Right lobe of liver (tissue), 6 donors: ENCODE data around the gene GSC. TPM values are rescaled to one million over a fixed set of nuclear protein-coding genes. Genes with fewer than 3 reads are reported as not detected.
A peak's percentile ranks its signal among the peaks of the same experiment; 100 is the strongest.

Experiments used
- ATAC-seq, 4 donors: fragments of 200-7000 bp; cut with Tn5 transposase; one replicate each; pipeline ENCODE4 v1.9.1; 2020; ENCODE audit warnings: mild to moderate bottlenecking in 4 of 4, moderate library complexity in 4 of 4
- DNase-seq, 3 donors: peaks; one replicate each; pipeline ENCODE4 v3.0.0-alpha.2; 2020
- H3K27ac ChIP-seq, 3 donors: fragments of 200-600 bp; one replicate each; pipeline ENCODE4 v1.8.0; 2022
- H3K27me3 ChIP-seq, 2 donors: fragments of 200-600 bp; one replicate each; pipeline ENCODE4 v1.8.0; 2022
- H3K36me3 ChIP-seq, 4 donors: fragments of 200-600 bp; sonication (generic) in 1 of 4; one replicate each; pipeline versions ENCODE4 v1.5.1 to v1.8.0; 2017 to 2022; ENCODE audit warnings: control low read depth in 1 of 4
- H3K4me1 ChIP-seq, 4 donors: fragments of 200-600 bp; sonication (generic) in 1 of 4; one replicate each; pipeline versions ENCODE4 v1.5.1 to v1.8.0; 2017 to 2022; ENCODE audit warnings: control low read depth in 1 of 4
- H3K4me3 ChIP-seq, 3 donors: fragments of 200-600 bp; one replicate each; pipeline ENCODE4 v1.8.0; 2022
- H3K9me3 ChIP-seq, 4 donors: fragments of 200-600 bp; sonication (generic) in 1 of 4; one replicate each; pipeline versions ENCODE4 v1.5.1 to v1.8.0; 2017 to 2022; ENCODE audit warnings: control low read depth in 1 of 4
- CTCF ChIP-seq, 4 donors: fragments of 200-600 bp in 3 of 4; fragments of 450-650 bp in 1 of 4; IDR thresholded peaks; one replicate each; pipeline versions ENCODE4 v1.5.1 to v1.8.0; 2016 to 2022; ENCODE audit warnings: antibody characterized with exemption in 4 of 4, mild to moderate bottlenecking in 2 of 4
- POLR2A ChIP-seq: fragments of 450-650 bp; IDR thresholded peaks from one replicate; pipeline ENCODE4 v1.6.1; 2017; ENCODE audit warnings: antibody characterized with exemption, mild to moderate bottlenecking
- WGBS: methylation state at CpG from one replicate; pipeline ENCODE4 v1.1.6; 2018; ENCODE audit warnings: low coverage, low lambda C conversion rate; ENCODE audit not compliant: insufficient coverage; ENCODE audit errors: missing lambda C conversion rate; 5-methylcytosine and 5-hydroxymethylcytosine counted together
- intact Hi-C, 2 donors: fragments of 100-400 bp; cut with DNase I; formaldehyde crosslinking; loops; one replicate each; pipeline versions ENCODE4 v1.11.2 to v1.14.1; 2022
- total RNA-seq, 6 experiments: library from RNA; depleted of rRNA in 2 of 6; stranded (reverse); fragments of >200 nt in 2 of 6; fragmentation: NEBNext Ultra II Directional in 3 of 6; extraction: Animal tissue kit (Norgen Biotek cat#: 25700) in 3 of 6; gene quantifications; one replicate each; pipeline versions ENCODE4 v1.1.0 to v1.2.4, GENCODE V29; 2016 to 2023
- donor health status: DM: no; HTN: yes; CAD: no.
- donor health status: DM: no; HTN: no; CAD: no.
- donor health status: DM: no; HTN: no; CAD: no.
- donor health status: DM: no; HTN: yes; CAD: no.
- donor health status: DM: no; HTN: yes; CAD: no.

Gene GSC
- total RNA-seq, 6 experiments from 2014 or later: not detected

- no peak overlapping the region for H3K4me3 ChIP-seq
- ATAC-seq (no peak), DNase-seq (no peak)
- H3K27ac ChIP-seq: no peak overlapping the region
- no peaks in the 10 kb centered on the region for H3K4me1 ChIP-seq
- TF ChIP-seq CTCF (IDR thresholded peaks at IDR 0.05) (no peak), POLR2A (no peak)
- H3K36me3 ChIP-seq: no peaks in the 10 kb centered on the region
- H3K9me3 ChIP-seq: no peaks in the 10 kb centered on the region
- intact Hi-C loops: no loop called here
- H3K27me3 ChIP-seq: no peaks in the 10 kb centered on the region
- 86% methylated on average over 3 of the region's 7 CpGs for WGBS
These were observed 24.0 kb upstream of the GSC start for GRCh38 chr14:94793901-94794300.

GRCh38 chr14:94787655-94788054 is 17.7 kb upstream of the GSC start:
- WGBS: 43% methylated on average over 4 of the region's 10 CpGs

GRCh38 chr14:94787092-94787491 is 17.2 kb upstream of the GSC start:
- TF ChIP-seq CTCF (IDR thresholded peaks at IDR 0.05) (no peak), POLR2A (no peak)
- intact Hi-C loops: no loop called here
- Histone ChIP-seq H3K27ac (no peak overlapping the region), H3K4me3 (no peak overlapping the region), H3K4me1 (no peaks in the 10 kb centered on the region), H3K36me3 (no peaks in the 10 kb centered on the region), H3K27me3 (no peaks in the 10 kb centered on the region), H3K9me3 (no peaks in the 10 kb centered on the region)
- WGBS: 17% methylated on average over 2 of the region's 5 CpGs
- no peak for ATAC-seq
- no peak for DNase-seq

More at GRCh38 chr14:94787655-94788054, 17.7 kb upstream of the GSC start:
- intact Hi-C loops: no loop called here
- Histone ChIP-seq H3K4me3 (no peak overlapping the region), H3K27ac (no peak overlapping the region), H3K4me1 (no peaks in the 10 kb centered on the region), H3K27me3 (no peaks in the 10 kb centered on the region), H3K9me3 (no peaks in the 10 kb centered on the region), H3K36me3 (no peaks in the 10 kb centered on the region)
- ATAC-seq (peak in 1 of 4 donors; percentile 22), DNase-seq (no peak)
- no peak for TF ChIP-seq CTCF (IDR thresholded peaks at IDR 0.05)

GRCh38 chr14:94780536-94781399 is 10.9 kb upstream of the GSC start:
- Histone ChIP-seq H3K36me3 (no peaks in the 10 kb centered on the region), H3K27me3 (peaks cover 4% of the 10 kb centered on the region in 2 donors)

More at GRCh38 chr14:94780536-94781399, 10.9 kb upstream of the GSC start:
- ATAC-seq (no peak), DNase-seq (no peak)
- Histone ChIP-seq H3K27ac (no peak overlapping the region), H3K4me3 (no peak overlapping the region), H3K4me1 (no peaks in the 10 kb centered on the region), H3K9me3 (no peaks in the 10 kb centered on the region)
- 51% methylated on average over 8 of the region's 8 CpGs for WGBS
- intact Hi-C loops: no loop called here
- TF ChIP-seq CTCF (IDR thresholded peaks at IDR 0.05): no peak
- TF ChIP-seq POLR2A: no peak
